ENCODE measurements around the gene ABCB7. TPM values are rescaled to one million over a fixed set of nuclear protein-coding genes. Genes with fewer than 3 reads are reported as not detected.

ABCB7 gene
- total RNA-seq, 1 donor from 2014 or later: 25.4 TPM

- Histone ChIP-seq H3K9me3 (no peaks in the 10 kb centered on the region), H3K4me3 (no peak overlapping the region), H3K27ac (no peak overlapping the region), H3K36me3 (no peaks in the 10 kb centered on the region), H3K27me3 (no peaks in the 10 kb centered on the region), H3K4me1 (no peaks in the 10 kb centered on the region)
- intact Hi-C loops (cut with DNase I): no loop called here
- ATAC-seq: no peak
- TF ChIP-seq CTCF (IDR thresholded peaks at IDR 0.05): no peak
- DNase-seq: no peak
Measured at GRCh38 chrX:75076429-75076828, 79.7 kb downstream of the ABCB7 start.

- no peak for TF ChIP-seq CTCF (IDR thresholded peaks at IDR 0.05)
- ATAC-seq (no peak), DNase-seq (no peak)
- Histone ChIP-seq H3K36me3 (no peaks in the 10 kb centered on the region), H3K9me3 (no peaks in the 10 kb centered on the region), H3K4me1 (no peaks in the 10 kb centered on the region), H3K27me3 (no peaks in the 10 kb centered on the region), H3K4me3 (no peak overlapping the region), H3K27ac (no peak overlapping the region)
- intact Hi-C loops (cut with DNase I): no loop called here
Measured at GRCh38 chrX:75074475-75074874, 81.6 kb downstream of the ABCB7 start.

DNA sequence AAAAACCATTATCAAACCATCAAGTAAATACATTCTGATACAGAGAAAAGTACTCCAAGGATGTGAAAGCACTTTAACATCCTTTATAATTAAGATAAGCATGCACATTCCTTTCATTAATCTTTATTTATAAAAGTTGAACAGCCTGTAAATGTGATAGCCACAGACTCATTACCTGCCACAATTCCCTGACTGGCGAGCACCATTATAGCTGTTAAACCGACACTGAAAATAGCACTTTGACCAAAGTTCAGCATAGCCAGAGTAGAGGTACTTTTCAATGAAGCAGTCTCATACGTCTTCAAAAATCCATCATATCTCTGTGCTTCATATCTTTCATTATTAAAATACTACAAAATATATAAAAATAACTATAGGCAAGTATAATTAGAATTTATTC is 84.7 kb downstream of the ABCB7 start:
- Histone ChIP-seq H3K27ac (no peak overlapping the region), H3K9me3 (no peaks in the 10 kb centered on the region), H3K27me3 (no peaks in the 10 kb centered on the region), H3K4me1 (no peaks in the 10 kb centered on the region), H3K4me3 (no peak overlapping the region), H3K36me3 (no peaks in the 10 kb centered on the region)
- no peak for TF ChIP-seq CTCF (IDR thresholded peaks at IDR 0.05)
- intact Hi-C loops (cut with DNase I): no loop called here
- DNase-seq (no peak), ATAC-seq (no peak)

GRCh38 chrX:75067931-75068330 is 88.2 kb downstream of the ABCB7 start:
- Histone ChIP-seq H3K27ac (no peak overlapping the region), H3K36me3 (no peaks in the 10 kb centered on the region), H3K9me3 (no peaks in the 10 kb centered on the region), H3K27me3 (no peaks in the 10 kb centered on the region), H3K4me1 (no peaks in the 10 kb centered on the region), H3K4me3 (no peak overlapping the region)
- no peak for ATAC-seq
- DNase-seq: no peak
- TF ChIP-seq CTCF (IDR thresholded peaks at IDR 0.05): no peak
- intact Hi-C loops (cut with DNase I): no loop called here

DNA sequence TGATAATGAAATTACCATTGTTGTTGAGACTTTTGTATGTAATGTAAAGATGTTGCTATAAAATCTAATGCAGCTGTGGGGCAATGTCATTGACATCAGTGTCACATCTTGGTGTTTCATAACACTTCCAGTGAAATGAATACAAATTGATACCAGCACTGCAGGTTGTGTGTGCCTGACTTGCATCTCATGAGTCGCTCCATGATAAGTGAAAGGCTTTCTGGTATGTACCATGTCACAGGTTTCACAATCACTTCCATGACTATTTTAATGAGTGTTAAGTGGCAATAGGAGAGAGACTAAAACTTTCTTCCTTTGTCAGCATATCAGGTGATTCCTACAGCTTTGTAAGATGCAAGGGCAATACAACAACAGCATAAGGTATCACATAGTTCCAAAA is 94.4 kb downstream of the ABCB7 start:
- Histone ChIP-seq H3K4me1 (no peaks in the 10 kb centered on the region), H3K9me3 (no peaks in the 10 kb centered on the region), H3K36me3 (peaks cover 4% of the 10 kb centered on the region), H3K27me3 (no peaks in the 10 kb centered on the region), H3K4me3 (no peak overlapping the region), H3K27ac (no peak overlapping the region)
- intact Hi-C loops (cut with DNase I): no loop called here
- no peak for TF ChIP-seq CTCF (IDR thresholded peaks at IDR 0.05)
- ATAC-seq (no peak), DNase-seq (no peak)

DNA sequence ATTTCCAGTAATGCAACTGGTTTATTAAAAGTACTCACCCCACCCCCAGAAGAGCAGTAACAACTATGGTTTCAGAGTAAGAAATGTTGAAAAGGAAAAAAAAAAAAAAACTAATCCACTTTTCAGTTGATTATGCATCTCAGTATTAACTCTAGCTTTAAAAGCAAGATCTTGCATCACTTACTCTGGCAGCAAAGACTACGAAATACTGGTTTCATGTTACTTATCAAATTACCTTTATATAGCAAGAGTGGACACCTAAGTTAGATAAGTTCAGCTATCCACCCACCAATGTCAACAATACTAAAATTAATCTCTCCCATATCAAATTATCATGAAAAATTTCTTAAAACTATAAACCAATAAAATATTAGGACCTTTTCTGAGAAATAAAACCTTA is 105.0 kb downstream of the ABCB7 start:
- Histone ChIP-seq H3K27me3 (no peaks in the 10 kb centered on the region), H3K4me1 (no peaks in the 10 kb centered on the region), H3K9me3 (no peaks in the 10 kb centered on the region), H3K27ac (no peak overlapping the region), H3K36me3 (no peaks in the 10 kb centered on the region), H3K4me3 (no peak overlapping the region)
- ATAC-seq: no peak
- DNase-seq: no peak
- intact Hi-C loops (cut with DNase I): no loop called here
- TF ChIP-seq CTCF (IDR thresholded peaks at IDR 0.05): no peak

Data from upper lobe of right lung (tissue), 1 donor.